ENCODE results near the gene NOL11.
"Not testable (repeated sequence)": the region's sequence is repeated elsewhere in the genome, so short reads cannot be mapped to it uniquely, and the experiment has no call there.

The NOL11 gene

DNA sequence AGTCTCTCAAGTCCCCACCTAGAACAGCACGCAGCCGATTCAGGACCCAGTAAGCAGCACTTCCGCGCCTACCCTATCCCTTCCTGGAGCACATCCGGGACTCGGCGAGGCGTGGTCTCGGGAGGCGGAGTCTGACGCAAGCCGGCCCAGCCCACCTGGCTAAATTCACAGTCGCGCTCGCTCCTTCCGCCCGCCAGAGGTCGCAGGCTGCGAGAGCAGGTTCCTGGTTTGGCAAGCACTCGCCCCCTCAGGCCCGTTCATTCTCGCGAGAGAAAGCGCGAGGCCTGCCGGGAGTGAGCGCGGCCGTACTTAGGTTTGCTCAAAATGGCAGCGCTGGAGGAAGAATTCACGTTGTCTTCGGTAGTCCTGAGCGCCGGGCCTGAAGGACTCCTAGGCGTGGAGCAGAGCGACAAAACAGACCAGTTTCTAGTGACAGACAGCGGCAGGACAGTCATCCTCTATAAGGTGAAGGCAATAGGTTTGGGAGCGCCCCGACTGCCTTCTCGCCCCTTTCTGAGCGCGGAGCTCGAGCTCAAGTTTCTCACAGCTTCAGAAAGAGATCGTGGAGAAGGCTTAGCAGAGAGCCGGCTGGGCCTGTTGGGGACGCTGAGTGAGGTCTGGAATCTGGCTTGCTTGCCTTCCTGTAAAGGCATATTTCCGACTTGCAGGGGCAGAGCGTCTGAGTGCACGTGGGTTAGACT is at the start of gene NOL11:
TSS of gene NOL11 (plus strand) at position 313 of the 701 bp plus-strand sequence. CDS start at position 325, 12 bp downstream.
- DNase-seq: peak; percentile 100

DNA sequence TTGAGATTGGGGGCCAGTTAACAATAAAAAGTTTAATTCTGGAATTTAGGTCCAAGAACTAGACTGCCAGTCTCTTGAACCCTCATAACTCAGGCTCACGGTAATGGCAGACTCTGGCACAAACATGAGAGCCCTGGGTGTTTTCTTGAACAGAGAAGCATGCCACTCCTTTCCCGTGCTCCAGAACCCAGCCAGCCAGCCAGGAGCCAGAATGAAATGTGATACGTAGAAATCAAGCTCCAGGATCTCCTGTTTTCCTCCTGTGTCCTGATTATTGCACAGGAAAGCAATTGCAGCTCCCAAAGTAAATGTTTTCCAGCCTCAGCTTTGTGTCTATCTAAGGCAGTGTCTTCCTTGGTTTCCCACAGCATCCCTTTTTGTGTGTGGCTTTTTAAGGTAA is 46.2 kb upstream of the NOL11 start:
- DNase-seq: no peak

DNA sequence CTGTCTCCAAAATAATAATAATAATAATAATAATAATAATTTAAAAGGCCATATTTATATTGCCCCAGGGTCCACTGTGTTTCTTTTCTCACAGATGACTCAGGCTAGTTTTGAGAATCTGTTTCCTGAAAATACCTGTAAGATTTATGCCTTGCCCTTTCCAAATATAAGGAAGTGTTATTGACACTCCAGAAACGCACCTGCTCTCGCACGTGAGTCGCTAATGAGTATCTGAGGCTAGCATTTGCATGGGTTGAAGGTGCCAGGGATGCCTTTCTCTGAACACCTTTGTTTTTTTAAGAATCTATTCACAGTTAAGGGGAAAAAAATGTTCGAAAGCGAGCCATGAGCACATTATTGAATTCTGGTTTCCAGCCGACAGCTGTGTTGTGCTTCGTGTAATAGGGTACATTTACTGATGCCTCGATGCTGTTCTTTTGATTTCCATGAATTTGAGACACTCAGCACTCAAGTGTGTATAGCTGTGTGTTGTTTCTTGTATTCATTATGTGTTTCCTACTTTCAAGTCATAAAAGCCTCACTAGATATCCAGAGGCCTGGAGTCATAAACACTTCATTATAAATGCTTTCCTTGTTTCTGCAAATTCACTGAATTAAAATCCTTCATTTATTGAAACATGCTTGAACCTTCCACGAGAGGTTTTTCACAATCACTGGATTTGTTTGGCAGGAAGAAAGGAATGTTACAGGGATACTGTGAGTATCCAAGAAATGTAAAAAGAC is 45.0 kb upstream of the NOL11 start:
- no peak for DNase-seq

DNA sequence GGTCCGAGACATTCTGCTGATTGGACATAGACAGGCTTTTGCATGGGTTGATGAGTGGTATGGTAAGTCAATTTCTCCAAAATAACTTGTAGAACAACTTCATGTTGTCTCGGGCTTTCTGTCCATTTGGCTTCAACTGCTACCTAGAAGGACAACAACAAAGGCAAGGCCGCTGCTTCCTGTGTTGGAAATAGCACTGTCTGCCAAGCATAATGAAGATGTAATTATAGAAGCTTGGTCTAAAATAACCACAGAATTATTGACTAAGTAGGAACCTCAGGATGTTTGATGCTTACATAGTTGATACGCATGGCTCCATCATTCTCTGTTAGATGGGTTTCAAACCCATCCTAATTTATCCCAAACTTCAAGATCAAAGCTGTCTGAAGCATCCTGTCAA is 42.3 kb upstream of the NOL11 start:
- DNase-seq: no peak

DNA sequence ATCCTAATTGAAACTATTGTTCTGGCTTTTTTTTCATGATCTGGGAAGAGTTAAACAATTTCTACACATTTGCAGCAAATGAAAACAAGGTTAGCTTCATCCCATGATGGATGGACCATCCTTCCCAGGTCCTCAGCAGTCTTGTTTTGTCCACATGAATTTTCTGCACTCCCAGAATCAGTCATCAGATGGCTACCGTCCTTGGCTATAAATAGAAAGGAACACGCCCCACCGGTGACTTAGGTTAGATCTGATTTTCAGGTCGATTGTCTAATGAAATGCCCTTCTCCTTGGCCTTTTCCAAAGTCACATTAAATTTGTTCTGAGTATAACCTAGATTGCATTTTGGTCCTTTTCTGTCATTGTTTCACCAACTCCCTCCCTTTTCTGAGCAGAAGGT is 41.4 kb upstream of the NOL11 start:
- DNase-seq: no peak

DNA sequence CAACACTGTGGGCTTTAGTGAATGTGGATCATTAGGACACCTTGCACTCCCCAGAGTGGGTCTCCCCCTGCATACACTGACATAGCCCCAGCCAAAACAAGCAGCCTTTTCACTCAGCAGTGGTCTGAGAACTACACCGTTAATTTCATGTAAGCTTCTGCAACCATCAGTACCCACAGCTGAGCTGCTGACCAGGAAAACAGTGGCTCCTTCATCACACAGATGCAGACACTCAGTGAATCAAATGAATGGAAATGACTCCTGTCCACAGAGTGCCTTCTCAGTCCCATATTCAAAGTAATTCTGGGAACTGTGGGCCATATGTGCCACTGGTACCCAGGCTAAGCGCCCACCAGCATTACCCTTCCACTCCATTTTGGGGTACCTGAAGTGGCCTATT is 39.3 kb upstream of the NOL11 start:
- no peak for DNase-seq

DNA sequence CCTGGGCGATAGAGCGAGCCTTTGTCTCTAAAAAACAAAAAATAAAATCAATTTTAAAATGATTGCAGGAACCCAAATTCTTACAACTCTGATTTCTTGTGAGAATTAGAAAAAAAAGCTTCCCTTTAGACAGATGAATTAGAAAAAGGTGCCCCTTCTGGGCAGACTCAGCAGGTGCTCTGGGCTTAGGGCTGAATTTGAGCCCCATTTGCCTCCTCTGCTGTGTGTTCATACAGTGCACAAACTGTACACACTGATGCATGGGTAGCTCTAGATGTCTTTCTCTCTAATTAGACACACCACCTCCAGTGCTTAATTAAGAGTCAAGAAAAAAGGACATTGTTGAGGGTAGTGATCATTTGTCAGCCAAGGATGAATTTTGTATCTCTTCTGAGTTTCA is 38.5 kb upstream of the NOL11 start:
- DNase-seq: no peak

DNA sequence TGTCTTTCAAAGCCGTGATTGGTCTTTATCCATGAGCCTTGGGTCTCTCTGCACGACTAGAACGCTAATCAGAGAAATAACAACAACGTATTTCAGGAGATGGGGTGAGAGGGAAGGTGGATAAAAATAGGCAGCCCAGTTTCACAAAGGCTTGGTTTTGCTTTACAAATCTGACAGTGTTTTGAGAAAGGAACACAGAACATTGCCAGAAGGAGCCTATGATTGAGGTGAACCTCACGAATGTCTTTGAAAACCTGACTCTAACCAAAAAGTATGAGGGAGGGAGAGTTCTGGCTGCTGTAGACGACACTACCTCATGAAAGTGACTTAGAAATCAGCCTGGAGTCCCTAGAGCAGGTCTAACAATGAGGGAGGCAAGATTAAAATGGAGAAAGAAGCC is 38.0 kb upstream of the NOL11 start:
- DNase-seq: no peak

DNA sequence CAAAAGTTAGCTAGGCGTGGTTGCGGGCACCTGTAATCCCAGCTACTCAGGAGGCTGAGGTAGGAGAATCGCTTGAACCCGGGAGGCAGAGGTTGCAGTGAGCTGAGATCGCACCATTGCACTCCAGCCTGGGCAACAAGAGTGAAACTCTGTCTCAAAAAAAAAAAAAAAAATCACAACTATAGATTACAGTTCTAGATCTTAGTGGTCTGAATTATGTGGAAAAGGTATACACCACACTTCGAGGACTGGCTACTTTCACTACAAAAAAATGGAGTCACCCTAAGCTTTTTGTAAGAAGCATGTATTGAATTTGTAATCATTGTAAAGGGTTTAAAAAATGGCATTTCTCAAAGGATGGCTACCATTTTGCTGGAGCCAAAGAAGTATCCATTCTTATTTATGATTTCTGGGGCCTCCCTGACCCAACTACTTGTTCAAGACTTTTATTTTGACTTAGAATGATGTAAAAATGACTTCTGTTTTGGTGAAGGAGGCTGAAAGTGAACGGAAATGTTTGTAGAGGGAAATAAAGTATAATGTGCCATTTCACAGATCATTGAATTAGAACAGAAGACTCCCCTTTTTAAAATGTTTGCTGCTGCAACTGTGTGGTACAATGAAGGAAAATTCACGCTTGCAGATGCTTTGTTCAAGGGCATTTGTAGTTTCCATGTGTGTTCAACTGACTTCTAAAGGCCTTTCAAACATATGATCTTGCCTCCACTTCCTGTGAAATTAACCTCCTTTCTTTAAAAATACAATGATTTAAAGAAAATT is 37.1 kb upstream of the NOL11 start:
- DNase-seq: no peak

DNA sequence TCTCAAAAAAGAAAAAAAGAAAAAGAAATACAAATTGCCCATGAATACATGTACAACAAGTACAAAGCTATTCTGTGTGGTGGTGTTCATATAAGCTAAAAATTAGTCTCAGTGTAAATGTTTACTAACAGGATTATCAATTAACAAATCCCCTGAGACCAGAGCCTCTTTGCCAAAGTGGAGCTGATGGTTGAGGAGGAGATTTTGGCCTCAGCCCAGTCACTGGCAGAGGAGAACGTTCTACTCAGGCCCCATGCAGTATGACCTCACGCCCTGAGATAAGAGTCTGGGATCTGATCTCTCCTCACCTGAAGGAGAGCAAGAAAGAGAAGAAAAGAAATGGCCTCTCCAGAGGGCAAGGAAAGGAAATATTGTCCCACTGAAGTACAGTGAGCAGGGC is 35.5 kb upstream of the NOL11 start:
- no peak for DNase-seq

DNA sequence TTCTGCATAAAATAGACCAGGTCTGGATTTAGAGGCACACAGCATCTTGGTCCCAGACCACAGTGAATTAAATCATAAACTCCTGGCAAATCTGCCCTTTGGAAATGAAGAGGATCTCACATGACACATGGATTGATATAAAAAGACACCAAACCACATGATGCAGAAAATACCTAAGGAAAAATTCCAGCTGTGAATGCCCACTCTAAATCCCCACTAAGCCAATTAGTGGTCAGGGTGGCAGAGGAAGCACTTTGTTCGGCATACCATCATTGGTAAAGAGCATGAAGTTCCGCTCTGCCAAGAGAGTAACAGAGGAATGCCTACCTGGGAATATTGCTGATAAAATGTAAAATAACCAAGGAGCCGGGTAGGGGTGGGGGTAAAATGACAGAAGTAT is 32.4 kb upstream of the NOL11 start:
- DNase-seq: no peak

DNA sequence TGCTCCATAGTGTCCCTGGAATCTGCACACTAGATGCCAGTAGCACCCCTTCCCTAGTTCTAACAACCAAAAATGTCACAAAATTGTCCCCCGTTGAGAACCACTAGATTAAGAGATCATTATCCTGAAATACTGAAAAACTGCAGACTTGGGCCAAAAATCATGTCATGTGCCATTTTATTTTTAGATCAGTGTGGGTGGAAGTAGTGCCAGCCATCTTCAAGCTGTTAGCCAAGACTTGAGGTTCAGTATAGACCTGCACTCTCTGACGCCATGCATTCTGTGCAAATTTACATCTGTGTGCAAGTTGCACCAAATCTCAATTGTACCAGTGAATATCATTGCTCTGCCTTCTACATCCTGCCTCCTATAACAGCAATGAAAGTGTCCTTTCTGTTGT is 31.5 kb upstream of the NOL11 start:
- no peak for DNase-seq

DNA sequence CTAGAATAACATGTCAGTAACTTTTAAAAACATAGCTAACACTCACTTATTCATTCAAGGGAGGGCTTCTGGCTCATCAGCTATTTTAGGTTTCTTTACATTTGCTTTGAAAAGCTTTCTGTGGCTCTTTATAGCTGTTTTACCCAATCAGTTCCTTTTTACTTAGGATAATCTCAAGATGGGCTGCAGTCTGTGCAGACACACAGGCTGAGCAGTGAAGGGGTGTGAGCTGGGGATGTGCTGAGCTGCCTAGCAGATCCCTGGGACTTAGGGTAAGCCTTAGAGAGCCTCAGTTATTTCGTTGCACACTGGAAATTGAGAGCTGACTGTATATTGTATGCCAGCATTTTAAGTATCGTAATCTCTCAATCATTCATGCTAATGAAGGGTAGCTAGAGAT is 30.2 kb upstream of the NOL11 start:
- DNase-seq: no peak

DNA sequence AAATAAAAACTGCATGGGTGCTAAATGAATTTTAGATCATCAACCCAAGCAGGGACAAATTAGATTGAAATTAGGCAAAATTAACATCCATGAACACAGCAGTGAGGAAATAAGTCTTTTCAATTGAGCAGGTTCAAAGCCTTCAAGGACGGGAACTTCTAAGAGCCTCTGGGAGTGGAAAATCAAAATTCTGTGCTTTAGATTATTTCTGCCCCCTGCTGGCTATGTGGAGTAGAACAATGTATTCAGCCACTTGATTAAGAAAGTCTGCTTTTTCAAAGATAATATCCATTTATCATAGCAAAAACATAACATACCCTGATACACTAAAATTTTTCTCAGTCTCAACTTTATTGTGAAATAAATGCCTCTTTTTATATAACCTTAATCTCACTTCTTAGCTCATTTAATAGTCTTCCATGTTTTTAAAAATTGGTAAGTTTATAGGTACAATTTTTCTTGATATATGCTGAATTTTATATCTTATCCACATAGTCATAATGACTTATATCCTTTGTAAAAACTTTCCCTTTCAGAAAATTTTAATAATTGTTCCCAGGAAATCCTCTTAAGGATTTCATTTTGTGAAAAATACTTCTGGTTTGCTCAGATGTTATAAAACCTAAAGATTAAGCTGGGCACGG is 28.1 kb upstream of the NOL11 start:
- DNase-seq: no peak

DNA sequence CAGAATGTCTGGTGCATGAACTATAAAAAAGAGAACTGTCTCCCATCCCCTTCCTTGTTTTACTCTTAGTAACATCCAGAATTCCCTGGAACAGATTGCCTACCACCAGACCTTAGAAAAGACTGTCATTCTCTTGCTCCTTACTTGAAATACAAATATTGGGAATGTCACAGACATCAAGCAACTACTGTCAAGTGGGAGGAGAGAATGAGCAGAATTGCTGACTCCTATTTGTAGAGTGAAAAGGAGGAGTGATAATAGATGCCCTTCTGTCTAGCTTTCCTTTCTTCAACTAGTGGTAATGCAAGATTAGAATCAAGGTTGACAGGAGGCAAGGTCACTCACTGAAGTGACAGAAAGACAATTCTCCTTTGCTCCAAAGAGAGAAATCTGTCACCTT is 23.9 kb upstream of the NOL11 start:
- no peak for DNase-seq

DNA sequence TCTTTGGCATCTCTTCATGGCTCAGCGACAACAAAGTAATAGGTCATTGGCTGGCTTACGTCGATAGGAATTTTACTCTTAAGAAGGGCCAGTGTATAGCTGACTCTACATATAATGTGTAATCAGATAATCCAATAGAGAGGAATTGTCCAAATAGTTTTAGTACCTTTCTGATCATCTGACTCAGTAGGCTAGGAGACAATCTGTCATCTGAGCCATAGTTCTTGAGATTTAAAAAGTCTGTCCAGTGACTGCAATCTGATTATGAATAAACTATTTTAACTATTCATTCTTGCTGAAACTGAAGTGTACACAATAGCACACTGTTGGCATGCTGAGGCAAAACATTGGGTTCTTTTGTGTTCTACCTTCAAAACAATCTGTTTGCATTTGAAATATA is 21.4 kb upstream of the NOL11 start:
- no peak for DNase-seq

DNA sequence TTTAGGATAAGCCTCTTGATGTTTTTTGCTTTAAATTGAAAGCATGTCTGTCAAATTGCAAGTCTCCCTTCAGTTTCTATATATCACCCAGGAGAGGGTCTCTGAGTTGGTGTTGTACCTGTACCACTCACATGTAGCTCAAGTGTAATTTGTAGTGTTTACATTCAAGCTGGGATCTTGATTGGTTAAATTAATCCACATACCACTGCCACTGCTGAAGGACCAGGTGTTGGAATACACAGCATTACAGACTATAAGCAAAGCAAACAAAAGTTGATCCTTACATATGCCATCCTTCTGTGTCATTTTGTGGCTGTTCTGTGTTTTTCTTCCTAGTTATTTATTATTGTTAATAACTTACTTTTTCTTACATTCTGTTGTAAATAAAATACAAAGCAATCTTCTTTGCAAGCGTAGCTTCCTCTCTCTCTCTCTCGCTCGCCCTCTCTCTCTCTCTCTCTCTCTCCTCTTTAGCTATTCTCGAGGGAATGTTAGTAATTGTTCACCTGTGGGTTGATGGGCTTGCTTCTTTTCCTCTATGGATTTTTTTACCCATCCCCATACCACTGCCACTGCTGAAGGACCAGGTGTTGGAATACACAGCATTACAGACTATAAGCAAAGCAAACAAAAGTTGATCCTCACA is 20.8 kb upstream of the NOL11 start:
- DNase-seq: no peak

DNA sequence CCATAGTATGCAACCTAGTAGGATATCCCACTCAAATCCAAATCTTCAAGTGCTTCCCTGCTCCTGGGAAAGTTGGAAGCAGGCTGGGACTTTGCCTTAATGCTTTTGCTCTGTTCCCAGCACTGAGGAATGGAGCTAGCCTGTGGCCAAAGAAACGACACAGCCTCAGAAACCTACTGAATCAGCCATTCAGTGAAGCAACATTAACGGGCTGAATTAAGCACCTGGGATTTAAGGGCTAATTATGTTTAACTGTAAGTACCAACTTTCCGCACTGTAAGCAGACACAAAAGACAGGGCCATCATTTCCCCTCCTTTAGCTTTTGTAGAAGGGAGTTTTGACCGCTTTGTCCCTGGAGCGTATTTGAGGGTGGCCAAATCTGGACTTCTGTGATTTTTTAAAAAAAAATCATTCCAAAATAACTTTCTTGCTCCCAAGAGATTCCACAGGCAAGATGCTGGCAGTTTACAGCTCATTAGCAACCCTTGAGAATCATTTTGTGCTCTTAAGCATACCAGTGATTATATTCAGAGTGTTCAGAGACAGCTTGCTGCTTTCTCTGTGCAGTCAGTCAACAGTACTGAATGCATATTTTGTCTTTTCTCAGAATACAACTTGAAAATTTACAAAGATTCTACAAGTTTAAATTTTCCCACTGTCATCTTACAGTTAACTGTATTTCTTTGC is 17.6 kb upstream of the NOL11 start:
- DNase-seq: no peak

DNA sequence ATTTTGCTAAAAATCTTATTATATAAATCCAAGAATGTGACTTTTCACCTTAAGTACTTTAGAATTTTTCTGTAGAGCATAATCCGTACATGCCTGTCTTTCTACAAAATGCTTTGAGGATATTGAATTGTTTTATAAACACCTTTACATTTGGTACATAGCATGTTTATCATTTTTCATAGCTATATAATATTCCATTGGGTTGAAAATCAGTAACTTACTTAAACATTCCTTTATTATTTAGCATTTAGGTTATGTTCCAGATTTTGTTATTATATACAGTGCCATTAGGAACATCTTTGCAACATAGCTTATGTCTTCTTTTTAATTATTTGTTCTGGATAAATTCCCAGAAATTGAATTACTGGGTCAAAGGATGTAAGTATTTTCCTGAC is 17.0 kb upstream of the NOL11 start:
- no peak for DNase-seq

DNA sequence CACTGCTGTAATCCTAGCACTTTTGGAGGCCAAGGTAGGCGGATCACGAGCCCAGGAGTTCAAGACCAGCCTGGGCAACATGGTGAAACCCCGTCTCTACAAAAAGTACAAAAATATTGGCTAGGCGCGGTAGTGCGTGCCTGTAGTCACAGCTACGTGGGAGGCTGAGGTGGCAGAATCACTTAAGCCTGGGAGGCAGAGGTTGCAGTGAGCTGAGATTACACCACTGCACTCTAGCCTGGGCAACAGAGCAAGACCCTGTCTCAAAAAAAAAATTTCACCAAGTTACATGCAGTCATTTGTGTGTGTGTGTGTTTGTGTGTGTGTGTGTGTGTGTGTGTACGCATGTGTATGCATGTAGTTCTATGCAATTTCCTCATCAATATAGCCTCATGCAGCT is 14.9 kb upstream of the NOL11 start:
- not testable (repeated sequence) for DNase-seq

DNA sequence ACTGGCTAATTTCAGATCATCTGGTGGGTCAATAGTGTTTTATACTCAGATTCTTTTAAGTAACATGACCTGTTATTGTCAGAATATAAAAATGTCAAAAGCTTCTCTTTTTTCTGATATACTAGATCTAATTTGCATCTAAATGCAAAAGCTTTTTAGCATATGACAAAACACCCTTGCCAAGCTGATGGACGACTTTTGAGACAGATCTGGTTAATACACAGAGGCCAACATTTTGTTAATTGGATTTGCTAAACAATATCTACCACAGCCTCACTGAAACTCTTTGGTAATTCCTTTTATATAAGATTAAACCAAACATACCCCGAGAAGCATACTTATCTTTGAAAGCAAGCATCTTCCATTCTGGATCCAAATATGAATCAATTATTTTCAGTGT is 10.3 kb upstream of the NOL11 start:
- DNase-seq: no peak

DNA sequence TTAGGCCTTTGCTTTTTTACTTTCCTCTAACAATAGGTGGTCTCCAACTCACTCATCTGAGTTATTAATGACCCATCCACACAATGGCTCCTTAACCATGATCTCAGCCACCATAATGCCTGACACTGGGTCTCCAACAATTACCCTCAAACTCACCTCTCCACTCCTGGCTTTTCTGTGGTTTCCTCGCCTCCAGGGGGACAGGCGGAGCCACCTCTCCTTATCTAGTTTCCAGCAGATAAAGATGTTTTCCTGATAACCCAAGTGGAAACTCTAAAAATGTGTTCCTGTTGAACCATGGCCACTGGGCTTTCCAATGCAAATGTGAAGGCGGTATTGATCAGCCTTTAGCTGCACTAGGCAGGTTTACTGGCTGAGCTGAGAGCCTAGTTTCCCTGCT is 9.4 kb upstream of the NOL11 start:
- DNase-seq: no peak

All from right forelimb (tissue), 1 donor.